ENCODE measurements around the gene GNAZ.

DNA sequence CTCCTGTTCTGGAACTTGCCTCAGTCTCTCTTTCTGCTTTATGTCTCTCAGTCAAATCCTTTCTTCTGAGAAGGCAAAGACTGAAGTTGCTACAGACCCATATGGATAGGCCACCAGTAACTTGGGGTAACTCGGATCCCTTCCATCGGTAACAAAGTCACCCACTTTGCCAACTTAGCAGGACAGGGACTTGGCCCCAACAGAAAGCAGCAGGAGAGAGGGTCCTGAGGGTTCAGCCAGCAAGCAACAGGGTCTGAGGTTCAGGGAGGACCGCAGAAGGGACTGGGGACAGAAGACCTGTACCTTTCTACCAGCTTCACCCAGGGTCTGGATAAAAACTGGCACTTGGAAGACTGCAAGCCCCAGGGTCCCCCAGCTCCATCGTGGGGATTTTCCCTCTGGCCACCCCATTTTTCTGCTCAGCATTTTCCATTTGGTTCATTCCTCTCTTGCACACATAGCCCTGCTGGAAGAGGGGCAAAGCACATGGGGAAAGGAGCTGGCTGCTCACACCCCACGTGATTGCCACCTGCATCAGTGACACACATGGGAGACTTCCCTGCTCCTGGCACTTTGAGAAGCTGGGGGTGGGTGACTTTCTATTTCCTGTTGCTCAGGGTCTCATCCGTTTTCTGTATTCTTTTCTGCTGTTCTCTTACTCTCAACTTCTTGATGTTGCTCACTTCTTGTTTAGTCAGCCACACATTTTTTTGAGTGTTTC is 34.6 kb upstream of the GNAZ start:
- TF ChIP-seq POLR2AphosphoS5 (IDR thresholded peaks at IDR 0.05; ENCODE audit: borderline replicate concordance, low read depth, low read length) (no peak), EZH2 (IDR thresholded peaks at IDR 0.05) (no peak), FOXP2 (optimal IDR thresholded peaks at IDR 0.05; ENCODE audit: control extremely low read depth, extremely low read length, insufficient read depth) (no peak)
